Activated CD4-positive, alpha-beta T cell treated with anti-CD3 and anti-CD28 coated beads for 48 hours (primary cell): ENCODE data around the gene DBNDD2.
A peak's percentile ranks its signal among the peaks of the same experiment; 100 is the strongest.

Source experiments
- DNase-seq: peaks from one replicate; pipeline ENCODE4 v3.0.0-alpha.2; 2020

Gene DBNDD2

GRCh38 chr20:45387274-45387673, 20.8 kb upstream of the DBNDD2 start:
- no peak for DNase-seq

DNA sequence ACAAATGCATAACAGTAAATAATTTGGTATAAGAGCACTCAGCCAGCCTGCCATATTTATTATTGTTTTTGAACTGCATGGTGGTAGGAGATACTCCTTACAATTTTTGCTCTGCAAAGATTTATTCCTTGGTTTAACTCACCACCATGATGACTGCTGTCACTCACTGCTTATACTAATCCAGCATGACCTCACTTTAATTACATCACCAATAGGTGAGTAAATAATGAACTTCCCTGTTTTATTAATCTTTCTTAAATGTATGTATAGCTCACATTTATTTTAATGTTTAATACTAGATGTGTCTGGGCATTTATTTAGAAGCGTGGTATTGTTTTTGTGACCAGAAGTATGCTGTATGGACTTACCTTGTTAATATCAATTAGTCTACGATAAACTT, 17.2 kb upstream of the DBNDD2 start:
- DNase-seq, result no peak

- no peak for DNase-seq
Observed at GRCh38 chr20:45391559-45391958, 16.5 kb upstream of the DBNDD2 start.

DNA sequence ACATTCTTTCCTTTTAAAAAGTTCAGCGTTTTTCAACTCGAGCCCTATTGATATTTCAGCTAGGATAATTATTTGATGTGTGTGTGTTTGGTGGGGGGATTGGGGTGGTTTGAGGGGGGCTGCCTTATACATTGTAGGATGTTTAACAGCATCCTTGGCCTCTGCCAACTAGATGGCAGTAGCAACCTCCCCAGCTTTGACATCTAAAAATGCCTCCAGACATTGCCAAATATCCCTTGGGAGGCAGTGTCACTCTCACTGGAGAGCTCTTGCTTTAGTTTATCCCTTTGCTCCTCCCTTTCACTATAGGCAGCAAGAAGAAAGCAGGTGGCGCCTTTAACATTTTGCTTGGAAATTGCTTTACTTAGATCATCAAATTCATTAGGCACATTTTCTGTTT, 15.4 kb upstream of the DBNDD2 start:
- DNase-seq, result no peak

GRCh38 chr20:45394221-45395113, 13.6 kb upstream of the DBNDD2 start:
- no peak for DNase-seq

DNA sequence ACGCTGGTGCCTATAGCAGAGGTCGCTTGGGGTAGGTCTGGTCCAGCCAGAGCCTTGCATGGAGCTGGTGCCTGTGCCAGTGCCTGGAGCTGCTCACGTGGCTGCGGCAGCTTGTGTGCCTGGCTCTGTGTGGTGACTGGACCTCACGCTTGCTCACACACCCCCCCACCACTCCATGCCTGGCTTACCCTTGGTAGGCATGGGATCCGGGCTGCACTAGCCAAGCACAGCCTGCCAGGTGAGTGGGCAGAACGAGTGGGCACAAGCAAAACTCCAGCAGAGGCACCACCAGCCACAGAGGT, 13.0 kb upstream of the DBNDD2 start:
- DNase-seq, result no peak

DNA sequence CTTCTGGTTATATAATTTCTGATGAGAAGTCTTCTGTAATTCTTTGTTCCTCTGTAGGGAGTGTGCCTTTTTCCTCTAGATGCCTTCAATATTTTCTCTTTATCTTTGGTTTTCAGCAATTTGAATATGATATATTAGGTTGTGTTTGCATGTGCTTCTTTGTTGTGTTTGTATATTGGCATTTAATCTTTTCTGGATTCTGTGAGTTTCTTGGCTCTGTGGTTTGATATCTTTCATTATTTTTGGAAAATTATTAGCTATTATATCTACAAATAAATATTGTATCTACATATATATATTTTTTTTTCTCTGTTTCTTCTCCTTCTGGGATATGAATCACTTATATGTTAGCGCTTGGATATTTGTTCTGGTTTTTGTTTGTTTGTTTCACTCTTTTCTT, 9.1 kb upstream of the DBNDD2 start:
- no peak for DNase-seq

DNA sequence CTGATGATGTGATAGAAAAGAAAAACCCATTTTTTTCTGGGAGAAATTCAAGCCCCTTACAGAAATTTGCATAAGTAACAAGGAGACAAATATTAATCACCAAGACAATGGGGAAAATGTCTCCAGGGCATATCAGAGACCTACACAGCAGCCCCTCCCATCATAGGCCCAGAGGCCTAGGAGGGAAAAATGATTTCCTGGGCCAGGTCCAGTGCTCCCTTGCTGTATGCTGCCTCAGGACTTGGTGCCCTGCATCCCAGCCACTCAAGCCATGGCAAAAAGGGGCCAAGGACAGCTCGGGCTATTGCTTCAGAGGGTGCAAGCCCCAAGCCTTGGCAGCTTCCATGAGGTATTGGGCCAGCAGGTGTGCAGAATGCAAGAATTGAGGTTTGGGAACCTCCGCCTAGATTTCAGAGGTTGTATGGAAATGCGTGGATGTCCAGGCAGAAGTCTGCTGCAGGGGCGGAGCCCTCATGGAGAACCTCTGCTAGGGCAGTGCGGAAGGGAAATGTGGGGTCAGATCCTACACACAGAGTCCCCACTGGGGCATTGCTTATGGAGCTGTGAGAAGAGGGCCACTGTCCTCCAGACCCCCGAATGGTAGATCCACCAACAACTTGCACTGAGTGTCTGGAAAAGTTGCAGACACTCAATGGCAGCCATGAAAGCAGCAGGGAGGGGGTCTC, 7.6 kb upstream of the DBNDD2 start:
- DNase-seq, result no peak

DNA sequence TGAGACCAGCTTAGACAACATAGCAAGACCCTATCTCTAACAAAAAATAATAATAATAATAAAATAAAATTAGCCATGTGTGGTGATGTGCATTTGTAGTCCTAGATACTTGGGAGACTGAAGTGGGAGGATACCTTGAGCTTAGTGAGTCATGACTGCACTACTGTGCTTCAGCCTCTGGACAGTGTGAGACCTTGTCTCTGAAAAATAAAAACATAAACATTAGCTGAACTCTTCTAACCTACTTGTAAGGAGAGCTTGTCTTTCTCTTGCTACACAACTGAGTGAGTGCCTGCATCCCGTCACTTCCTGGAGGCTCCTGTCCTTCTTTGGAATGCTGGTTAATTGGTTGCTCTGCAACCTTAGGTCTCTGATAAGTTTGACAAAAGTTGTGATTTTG, 5.1 kb upstream of the DBNDD2 start:
- no peak for DNase-seq

GRCh38 chr20:45404438-45404837, 3.7 kb upstream of the DBNDD2 start:
- no peak for DNase-seq

- peak; percentile 13 for DNase-seq
Observed at GRCh38 chr20:45405571-45406259, 2.4 kb upstream of the DBNDD2 start.

- peak; percentile 57 for DNase-seq
Observed at GRCh38 chr20:45406260-45407066, 1.6 kb upstream of the DBNDD2 start.

GRCh38 chr20:45407067-45407745, 883 bp upstream of the DBNDD2 start:
- peak; percentile 18 for DNase-seq

DNA sequence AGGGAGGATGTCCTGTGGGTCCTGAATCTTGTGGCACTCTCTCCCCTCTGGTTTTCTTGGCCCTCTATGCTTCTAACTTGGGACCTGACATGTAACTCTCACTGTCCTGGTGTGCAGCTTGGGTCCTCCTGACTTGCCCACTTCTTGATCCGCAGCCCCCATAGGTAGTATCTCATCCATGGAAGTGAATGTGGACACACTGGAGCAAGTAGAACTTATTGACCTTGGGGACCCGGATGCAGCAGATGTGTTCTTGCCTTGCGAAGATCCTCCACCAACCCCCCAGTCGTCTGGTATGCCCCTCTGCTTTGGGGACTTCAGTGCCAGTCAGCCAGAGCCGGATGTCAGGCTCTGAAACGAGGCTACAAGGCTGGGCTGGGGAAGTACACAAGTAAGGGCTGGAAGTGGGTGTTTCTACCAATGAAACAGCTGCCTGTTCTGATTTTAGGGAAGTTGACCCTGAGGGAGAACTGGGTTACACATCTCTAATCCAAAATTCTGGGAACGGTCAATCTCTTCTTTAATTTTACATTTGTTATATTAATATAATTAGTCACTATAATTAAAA, 641 bp downstream of the DBNDD2 start:
- DNase-seq, result no peak

DNA sequence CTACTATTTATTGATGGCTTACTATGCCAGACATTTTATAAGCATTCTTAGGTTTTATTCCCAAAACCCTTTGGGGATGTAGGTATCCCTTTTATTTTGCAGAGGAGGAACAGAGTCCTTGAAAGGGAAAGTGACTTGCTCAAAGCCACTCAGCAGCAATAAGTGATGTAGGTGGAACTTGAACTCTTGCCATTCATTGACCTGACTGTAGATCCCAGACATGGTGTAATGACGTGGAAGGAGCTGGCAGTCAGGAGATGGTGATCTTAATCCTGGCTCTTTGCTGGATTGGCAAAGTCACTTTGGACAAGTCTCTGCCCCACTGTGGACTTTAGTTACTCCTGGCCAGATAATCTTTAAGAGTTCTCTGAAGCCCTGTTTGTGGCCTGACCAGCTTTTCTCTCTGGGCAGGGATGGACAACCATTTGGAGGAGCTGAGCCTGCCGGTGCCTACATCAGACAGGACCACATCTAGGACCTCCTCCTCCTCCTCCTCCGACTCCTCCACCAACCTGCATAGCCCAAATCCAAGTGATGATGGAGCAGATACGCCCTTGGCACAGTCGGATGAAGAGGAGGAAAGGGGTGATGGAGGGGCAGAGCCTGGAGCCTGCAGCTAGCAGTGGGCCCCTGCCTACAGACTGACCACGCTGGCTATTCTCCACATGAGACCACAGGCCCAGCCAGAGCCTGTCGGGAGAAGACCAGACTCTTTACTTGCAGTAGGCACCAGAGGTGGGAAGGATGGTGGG, 1.6 kb downstream of the DBNDD2 start:
- DNase-seq, result no peak

DNA sequence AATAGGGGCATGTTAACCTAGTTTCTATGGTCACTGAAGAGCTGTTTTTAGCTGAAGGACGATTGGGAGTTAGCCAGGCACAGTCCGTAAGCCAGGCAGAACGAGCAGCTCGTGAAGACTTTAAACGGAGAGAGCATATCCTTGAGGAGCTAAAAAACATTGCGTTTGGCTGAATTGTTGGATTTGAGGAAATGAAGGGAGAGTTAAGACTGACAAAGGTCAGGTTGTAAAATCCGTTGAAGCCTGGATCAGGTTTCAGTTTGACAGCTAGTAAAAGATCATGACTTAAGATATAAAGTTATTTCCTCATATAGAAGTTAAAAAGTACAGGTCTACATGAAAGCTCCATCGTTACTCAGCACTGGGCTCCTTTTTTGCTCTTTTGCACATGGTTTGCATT, 2.8 kb downstream of the DBNDD2 start:
- no peak for DNase-seq

DNA sequence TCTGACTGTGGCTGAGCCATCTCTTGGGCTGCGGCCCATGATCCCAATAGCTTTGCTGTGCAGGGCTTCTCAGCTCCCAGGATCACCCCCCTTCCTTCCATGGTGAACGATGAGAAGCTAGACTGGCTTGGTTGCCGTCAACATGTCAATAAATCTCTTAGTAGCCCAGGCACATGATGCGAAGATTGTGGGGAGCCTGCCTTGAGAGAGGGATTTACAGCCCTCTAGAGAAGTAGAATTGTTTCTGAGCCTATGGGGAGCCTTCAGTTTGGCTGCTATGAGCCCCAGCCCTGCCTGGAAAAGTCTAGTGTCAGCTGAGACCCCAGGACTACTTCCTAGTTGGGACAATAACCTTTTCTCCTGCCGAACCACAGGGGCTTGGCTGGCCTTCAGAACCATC, 4.6 kb downstream of the DBNDD2 start:
- no peak for DNase-seq

DNA sequence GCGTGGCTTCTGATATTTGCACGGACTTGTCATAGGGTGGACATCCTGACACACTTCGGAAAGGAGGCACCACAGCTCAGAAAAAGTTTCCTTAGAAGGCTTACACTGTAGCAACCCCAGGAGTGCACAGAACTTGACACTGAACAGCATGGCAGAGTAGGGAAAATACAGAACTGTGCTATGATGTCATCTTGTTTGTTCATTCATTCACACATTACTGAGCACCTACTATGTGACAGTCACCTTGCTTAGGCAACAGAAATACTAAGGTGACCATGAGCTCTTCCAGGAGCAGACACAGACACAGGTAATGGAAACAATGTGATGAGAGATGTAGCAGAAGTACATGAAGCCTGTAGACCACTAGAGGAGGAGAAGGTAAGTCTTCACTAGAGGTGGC, 5.4 kb downstream of the DBNDD2 start:
- DNase-seq, result no peak

- DNase-seq, result peak; percentile 91
Observed at GRCh38 chr20:45415822-45416637, 7.9 kb downstream of the DBNDD2 start, which contains the start of gene PIGT. PIGT (plus strand) TSS chr20:45416141; CDS start chr20:45416157, 16 bp downstream.

DNA sequence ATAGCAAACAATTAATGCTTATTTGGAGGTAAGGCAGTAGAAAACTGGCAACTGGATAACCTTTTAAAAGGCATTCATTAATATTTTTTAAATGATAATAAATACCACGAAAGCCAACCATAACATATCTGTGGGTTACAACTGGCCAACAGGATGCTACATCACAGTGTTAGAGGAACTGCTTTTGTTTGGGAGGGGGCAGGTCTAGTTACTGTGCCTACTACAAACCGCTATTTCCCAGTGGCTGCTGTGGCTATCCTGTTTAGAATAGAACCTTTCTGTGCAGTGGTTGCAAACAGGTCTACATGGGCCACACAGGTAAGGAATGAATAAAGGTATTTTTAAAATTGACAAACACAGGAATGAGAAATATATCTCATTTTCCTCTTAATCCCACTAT, 8.8 kb downstream of the DBNDD2 start:
- DNase-seq, result no peak
